GM20000 (cell line): ENCODE data around the gene SLC7A14.

Experiments used
- DNase-seq: peaks from one replicate; pipeline ENCODE4 v3.0.0; 2012; ENCODE audit warnings: low spot score
- CTCF ChIP-seq: IDR thresholded peaks from 2 replicates; pipeline ENCODE4 v1.5.1; 2012; ENCODE audit warnings: mild to moderate bottlenecking, control low read depth; ENCODE audit errors: extremely low read depth, missing control alignments

The SLC7A14 gene

GRCh38 chr3:170622369-170623159 lies 36.7 kb upstream of the SLC7A14 start:
- no peak for DNase-seq
- no peak for TF ChIP-seq CTCF

GRCh38 chr3:170621256-170621655 lies 35.4 kb upstream of the SLC7A14 start:
- TF ChIP-seq CTCF = no peak
- no peak for DNase-seq

- no peak for TF ChIP-seq CTCF
- DNase-seq = no peak
Measured at GRCh38 chr3:170614214-170614966, 28.5 kb upstream of the SLC7A14 start.

- no peak for DNase-seq
- no peak for TF ChIP-seq CTCF
Measured at GRCh38 chr3:170611751-170612150, 25.9 kb upstream of the SLC7A14 start.

GRCh38 chr3:170610321-170610884 lies 24.5 kb upstream of the SLC7A14 start:
- no peak for DNase-seq

GRCh38 chr3:170608475-170608874 lies 22.6 kb upstream of the SLC7A14 start:
- no peak for TF ChIP-seq CTCF
- no peak for DNase-seq

More at GRCh38 chr3:170610321-170610884, 24.5 kb upstream of the SLC7A14 start:
- TF ChIP-seq CTCF = no peak

- no peak for TF ChIP-seq CTCF
- DNase-seq = no peak
Measured at GRCh38 chr3:170606675-170607074, 20.8 kb upstream of the SLC7A14 start.
